SJCRH30 (cell line): ENCODE results near the gene C18orf63. TPM values are rescaled to one million over a fixed set of nuclear protein-coding genes. Genes with fewer than 3 reads are reported as not detected.

Experiments used
- DNase-seq, 2 experiments: peaks; one replicate each; pipeline ENCODE4 v3.0.0-alpha.2; 2015 to 2020
- H3K27ac ChIP-seq: fragments of 250-450 bp; sonication (Bioruptor Pico); 2 replicates; pipeline ENCODE4 v1.5.1; 2020; ENCODE audit warnings: mild to moderate bottlenecking, moderate library complexity
- H3K27me3 ChIP-seq: fragments of 250-450 bp; sonication (Bioruptor Pico); 2 replicates; pipeline ENCODE4 v1.5.1; 2020; ENCODE audit warnings: mild to moderate bottlenecking, moderate library complexity
- H3K36me3 ChIP-seq: fragments of 250-450 bp; sonication (Bioruptor Pico); 2 replicates; pipeline ENCODE4 v1.5.1; 2020; ENCODE audit warnings: mild to moderate bottlenecking, moderate library complexity
- H3K4me1 ChIP-seq: fragments of 250-450 bp; sonication (Bioruptor Pico); 2 replicates; pipeline ENCODE4 v1.5.1; 2020; ENCODE audit warnings: mild to moderate bottlenecking, moderate library complexity
- H3K4me3 ChIP-seq: fragments of 250-450 bp; sonication (Bioruptor Pico); 2 replicates; pipeline ENCODE4 v1.5.1; 2020; ENCODE audit warnings: mild to moderate bottlenecking, moderate library complexity
- H3K9me3 ChIP-seq: fragments of 250-450 bp; sonication (Bioruptor Pico); replicated peaks from 2 replicates; pipeline ENCODE4 v1.5.1; 2020; ENCODE audit warnings: mild to moderate bottlenecking, moderate library complexity
- total RNA-seq: library from RNA; depleted of rRNA; stranded (reverse); fragments of >200 nt; shearing (Covaris generic); gene quantifications from 2 replicates; pipeline ENCODE4 v1.2.3, GENCODE V29; 2014

The C18orf63 gene
- total RNA-seq, 1 experiment from 2014 or later: not detected

GRCh38 chr18:74331404-74331803 lies 15.8 kb downstream of the C18orf63 start:
- DNase-seq: peak in 1 of 2 experiments; percentile 14

GRCh38 chr18:74333091-74333490 lies 17.5 kb downstream of the C18orf63 start:
- Histone ChIP-seq H3K27ac (no peak overlapping the region), H3K9me3 (no peaks in the 10 kb centered on the region), H3K36me3 (no peaks in the 10 kb centered on the region), H3K4me3 (no peak overlapping the region), H3K27me3 (no peaks in the 10 kb centered on the region), H3K4me1 (no peaks in the 10 kb centered on the region)
- DNase-seq: no peak

More at GRCh38 chr18:74331404-74331803, 15.8 kb downstream of the C18orf63 start:
- Histone ChIP-seq H3K4me3 (no peak overlapping the region), H3K36me3 (no peaks in the 10 kb centered on the region), H3K27me3 (no peaks in the 10 kb centered on the region), H3K27ac (no peak overlapping the region), H3K4me1 (no peaks in the 10 kb centered on the region), H3K9me3 (no peaks in the 10 kb centered on the region)

- no peak overlapping the region for H3K27ac ChIP-seq
- no peaks in the 10 kb centered on the region for H3K36me3 ChIP-seq
- no peaks in the 10 kb centered on the region for H3K27me3 ChIP-seq
- H3K4me3 ChIP-seq: no peak overlapping the region
- H3K4me1 ChIP-seq: no peaks in the 10 kb centered on the region
- no peak for DNase-seq
- H3K9me3 ChIP-seq: no peaks in the 10 kb centered on the region
These were observed 18.7 kb downstream of the C18orf63 start for GRCh38 chr18:74334242-74334893.

GRCh38 chr18:74336656-74337055 lies 21.0 kb downstream of the C18orf63 start:
- DNase-seq: no peak
- no peak overlapping the region for H3K4me3 ChIP-seq
- no peaks in the 10 kb centered on the region for H3K4me1 ChIP-seq
- H3K27ac ChIP-seq: no peak overlapping the region
- H3K9me3 ChIP-seq: no peaks in the 10 kb centered on the region
- no peaks in the 10 kb centered on the region for H3K27me3 ChIP-seq
- no peaks in the 10 kb centered on the region for H3K36me3 ChIP-seq

- Histone ChIP-seq H3K36me3 (no peaks in the 10 kb centered on the region), H3K4me1 (no peaks in the 10 kb centered on the region), H3K27me3 (no peaks in the 10 kb centered on the region), H3K9me3 (no peaks in the 10 kb centered on the region), H3K4me3 (no peak overlapping the region), H3K27ac (no peak overlapping the region)
- no peak for DNase-seq
These were observed 21.7 kb downstream of the C18orf63 start for GRCh38 chr18:74337155-74337911.

GRCh38 chr18:74337912-74338309 lies 22.3 kb downstream of the C18orf63 start:
- H3K4me1 ChIP-seq: no peaks in the 10 kb centered on the region
- DNase-seq: no peak
- H3K4me3 ChIP-seq: no peak overlapping the region
- H3K27me3 ChIP-seq: no peaks in the 10 kb centered on the region
- H3K36me3 ChIP-seq: no peaks in the 10 kb centered on the region
- H3K9me3 ChIP-seq: no peaks in the 10 kb centered on the region
- no peak overlapping the region for H3K27ac ChIP-seq

- Histone ChIP-seq H3K36me3 (no peaks in the 10 kb centered on the region), H3K9me3 (no peaks in the 10 kb centered on the region), H3K4me3 (no peak overlapping the region), H3K27me3 (no peaks in the 10 kb centered on the region), H3K27ac (no peak overlapping the region), H3K4me1 (no peaks in the 10 kb centered on the region)
- peak; percentile 9 to 42 for DNase-seq
These were observed 26.9 kb downstream of the C18orf63 start for GRCh38 chr18:74342416-74343043.

GRCh38 chr18:74346206-74346605 lies 30.6 kb downstream of the C18orf63 start:
- H3K4me3 ChIP-seq: no peak overlapping the region
- no peak for DNase-seq
- no peaks in the 10 kb centered on the region for H3K36me3 ChIP-seq
- no peaks in the 10 kb centered on the region for H3K9me3 ChIP-seq
- H3K27me3 ChIP-seq: no peaks in the 10 kb centered on the region
- no peak overlapping the region for H3K27ac ChIP-seq
- no peaks in the 10 kb centered on the region for H3K4me1 ChIP-seq

GRCh38 chr18:74348581-74348980 lies 32.9 kb downstream of the C18orf63 start:
- Histone ChIP-seq H3K27me3 (no peaks in the 10 kb centered on the region), H3K9me3 (no peaks in the 10 kb centered on the region), H3K4me3 (no peak overlapping the region), H3K36me3 (no peaks in the 10 kb centered on the region), H3K27ac (no peak overlapping the region), H3K4me1 (no peaks in the 10 kb centered on the region)
- DNase-seq: no peak

- no peak overlapping the region for H3K4me3 ChIP-seq
- DNase-seq: no peak
- no peaks in the 10 kb centered on the region for H3K4me1 ChIP-seq
- no peak overlapping the region for H3K27ac ChIP-seq
- H3K27me3 ChIP-seq: no peaks in the 10 kb centered on the region
- H3K36me3 ChIP-seq: no peaks in the 10 kb centered on the region
- no peaks in the 10 kb centered on the region for H3K9me3 ChIP-seq
These were observed 35.7 kb downstream of the C18orf63 start for GRCh38 chr18:74351354-74351753.

- Histone ChIP-seq H3K4me3 (no peak overlapping the region), H3K9me3 (no peaks in the 10 kb centered on the region), H3K36me3 (no peaks in the 10 kb centered on the region), H3K27me3 (no peaks in the 10 kb centered on the region), H3K4me1 (no peaks in the 10 kb centered on the region), H3K27ac (no peak overlapping the region)
- DNase-seq: peak; percentile 22 to 46
These were observed 37.6 kb downstream of the C18orf63 start for GRCh38 chr18:74353169-74353775.

GRCh38 chr18:74356959-74357358 lies 41.3 kb downstream of the C18orf63 start:
- H3K9me3 ChIP-seq: no peaks in the 10 kb centered on the region
- H3K4me1 ChIP-seq: no peaks in the 10 kb centered on the region
- H3K27ac ChIP-seq: no peak overlapping the region
- no peak overlapping the region for H3K4me3 ChIP-seq
- H3K27me3 ChIP-seq: no peaks in the 10 kb centered on the region
- no peaks in the 10 kb centered on the region for H3K36me3 ChIP-seq
- DNase-seq: no peak

- DNase-seq: no peak
- H3K4me3 ChIP-seq: no peak overlapping the region
- no peaks in the 10 kb centered on the region for H3K36me3 ChIP-seq
- H3K9me3 ChIP-seq: no peaks in the 10 kb centered on the region
- H3K27ac ChIP-seq: no peak overlapping the region
- no peaks in the 10 kb centered on the region for H3K27me3 ChIP-seq
- no peaks in the 10 kb centered on the region for H3K4me1 ChIP-seq
These were observed 45.4 kb downstream of the C18orf63 start for GRCh38 chr18:74360852-74361655.

GRCh38 chr18:74367905-74368304 lies 52.3 kb downstream of the C18orf63 start:
- Histone ChIP-seq H3K4me3 (no peak overlapping the region), H3K27me3 (no peaks in the 10 kb centered on the region), H3K9me3 (no peaks in the 10 kb centered on the region), H3K4me1 (no peaks in the 10 kb centered on the region), H3K36me3 (no peaks in the 10 kb centered on the region), H3K27ac (no peak overlapping the region)
- DNase-seq: no peak
